ENCODE results near the gene VAMP2. TPM values are rescaled to one million over a fixed set of nuclear protein-coding genes. Genes with fewer than 3 reads are reported as not detected.

VAMP2 gene
- total RNA-seq, 1 donor from 2014 or later: 2.1 TPM

- Histone ChIP-seq H3K36me3 (ENCODE audit: control insufficient read depth, insufficient read depth, low read length) (no peaks in the 10 kb centered on the region), H3K27me3 (ENCODE audit: control insufficient read depth, insufficient read depth, low read length) (peaks cover 4% of the 10 kb centered on the region), H3K4me3 (ENCODE audit: low read depth, low read length) (peak overlapping the region; percentile 43)
- DNase-seq (ENCODE audit: low read depth) (no peak), FAIRE-seq (no peak)
- TF ChIP-seq CTCF (IDR thresholded peaks at IDR 0.05; ENCODE audit: insufficient read depth, low read length, severe bottlenecking): no peak
Measured at GRCh38 chr17:8117367-8117979, 45.3 kb downstream of the VAMP2 start.

DNA sequence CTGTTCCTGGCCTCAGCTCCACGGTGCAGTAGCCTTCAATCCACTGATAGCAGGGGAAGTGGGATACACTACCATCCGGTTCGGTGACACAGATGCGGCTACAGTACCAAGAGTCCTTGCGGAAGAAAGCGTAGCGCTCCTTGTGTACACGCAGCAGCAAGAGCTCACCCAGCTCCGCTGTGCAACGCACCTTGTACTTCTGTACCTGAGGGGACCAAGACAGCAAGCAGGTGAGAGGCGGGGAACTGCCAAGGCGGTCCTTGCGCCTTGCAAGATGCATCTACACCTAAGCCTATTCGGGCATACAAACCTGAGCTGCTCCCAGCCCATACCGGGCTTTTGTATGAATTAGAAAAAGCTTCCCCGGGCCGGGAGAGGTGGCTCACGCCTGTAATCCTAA, 46.0 kb downstream of the VAMP2 start:
- no peak for TF ChIP-seq CTCF (IDR thresholded peaks at IDR 0.05; ENCODE audit: insufficient read depth, low read length, severe bottlenecking)
- no peaks in the 10 kb centered on the region for H3K36me3 ChIP-seq (ENCODE audit: control insufficient read depth, insufficient read depth, low read length)
- H3K4me3 ChIP-seq (ENCODE audit: low read depth, low read length): no peak overlapping the region
- peaks cover 4% of the 10 kb centered on the region for H3K27me3 ChIP-seq (ENCODE audit: control insufficient read depth, insufficient read depth, low read length)
- DNase-seq (ENCODE audit: low read depth): no peak
- peak; percentile 32 for FAIRE-seq

- Histone ChIP-seq H3K36me3 (ENCODE audit: control insufficient read depth, insufficient read depth, low read length) (no peaks in the 10 kb centered on the region), H3K27me3 (ENCODE audit: control insufficient read depth, insufficient read depth, low read length) (peaks cover 3% of the 10 kb centered on the region), H3K4me3 (ENCODE audit: low read depth, low read length) (no peak overlapping the region)
- TF ChIP-seq CTCF (IDR thresholded peaks at IDR 0.05; ENCODE audit: insufficient read depth, low read length, severe bottlenecking): no peak
- DNase-seq (ENCODE audit: low read depth): no peak
- FAIRE-seq: no peak
Measured at GRCh38 chr17:8110907-8111306, 51.8 kb downstream of the VAMP2 start.

DNA sequence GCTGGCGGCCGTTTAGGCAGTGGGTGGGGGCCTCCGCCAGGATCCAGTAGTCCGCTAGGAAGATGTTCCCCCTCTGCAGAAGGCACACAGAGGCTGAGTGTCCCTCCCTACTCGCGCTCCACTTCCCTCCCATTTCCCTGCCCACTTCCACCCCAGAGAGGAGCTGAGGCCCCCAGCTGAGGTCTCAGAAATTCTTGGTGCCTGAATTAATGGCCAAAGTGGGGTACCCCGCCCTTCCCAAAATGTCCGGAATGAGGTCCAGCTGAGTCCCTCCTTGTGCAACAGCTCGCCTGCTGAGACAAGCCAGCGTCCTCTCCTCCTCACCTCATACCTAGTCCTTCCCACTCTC, 52.3 kb downstream of the VAMP2 start:
- H3K27me3 ChIP-seq (ENCODE audit: control insufficient read depth, insufficient read depth, low read length): peaks cover 3% of the 10 kb centered on the region
- FAIRE-seq (no peak), DNase-seq (ENCODE audit: low read depth) (no peak)
- no peak for TF ChIP-seq CTCF (IDR thresholded peaks at IDR 0.05; ENCODE audit: insufficient read depth, low read length, severe bottlenecking)
- no peaks in the 10 kb centered on the region for H3K36me3 ChIP-seq (ENCODE audit: control insufficient read depth, insufficient read depth, low read length)
- no peak overlapping the region for H3K4me3 ChIP-seq (ENCODE audit: low read depth, low read length)

DNA sequence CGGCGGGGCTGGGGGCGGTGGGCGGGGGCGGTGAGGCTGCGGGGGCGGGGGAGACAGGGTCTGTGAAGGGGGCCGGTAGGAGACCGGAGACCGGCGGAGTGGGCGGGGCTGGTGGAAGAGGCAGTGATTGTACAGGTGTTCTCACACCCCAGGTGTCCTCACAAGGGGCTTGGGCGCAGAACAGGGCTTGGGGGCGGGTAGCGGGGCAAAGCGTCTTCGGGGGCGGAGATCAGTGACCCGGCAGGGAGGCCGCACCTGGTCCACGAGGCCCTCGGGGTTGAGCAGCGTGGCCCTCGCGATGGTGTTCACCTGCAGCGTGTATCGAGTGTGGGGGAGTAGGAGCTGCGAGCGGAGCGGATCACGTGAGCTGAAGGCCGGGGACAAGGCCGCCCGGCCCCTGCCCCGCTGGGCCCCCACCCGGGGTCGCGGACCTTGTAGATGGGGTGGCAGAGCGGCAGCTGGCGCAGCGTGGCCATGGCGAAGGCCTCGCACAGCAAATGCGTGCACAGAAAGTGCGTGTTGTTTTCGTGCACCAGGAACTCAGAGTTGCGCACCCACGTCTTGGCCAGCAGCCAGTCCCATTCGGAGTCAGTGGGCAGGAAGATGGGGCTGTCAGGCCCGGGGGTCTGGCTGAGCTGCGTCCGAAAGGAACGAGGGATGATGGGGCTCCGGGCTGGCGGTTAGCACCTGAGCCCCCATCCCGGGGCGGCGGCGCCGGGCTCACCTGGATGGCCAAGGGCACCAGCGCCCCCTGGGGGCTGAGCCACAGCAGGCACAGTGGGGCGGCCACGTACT, 52.9 kb downstream of the VAMP2 start:
- Histone ChIP-seq H3K27me3 (ENCODE audit: control insufficient read depth, insufficient read depth, low read length) (peaks cover 3% of the 10 kb centered on the region), H3K36me3 (ENCODE audit: control insufficient read depth, insufficient read depth, low read length) (no peaks in the 10 kb centered on the region), H3K4me3 (ENCODE audit: low read depth, low read length) (peak overlapping the region; percentile 42)
- FAIRE-seq: no peak
- TF ChIP-seq CTCF (IDR thresholded peaks at IDR 0.05; ENCODE audit: insufficient read depth, low read length, severe bottlenecking): peak; percentile 96
- peak; percentile 42 for DNase-seq (ENCODE audit: low read depth)

Other genes starting within 250 kb of the VAMP2 start
- gene RNF227, start 246.7 kb downstream of the VAMP2 start, total RNA-seq: 7.8 and 8.2 TPM in 2 replicates
- gene KCNAB3, start 233.1 kb downstream of the VAMP2 start, total RNA-seq: 0.79 and 0.90 TPM in 2 replicates
- gene TRAPPC1, start 231.0 kb downstream of the VAMP2 start, total RNA-seq: 16.8 and 27.9 TPM in 2 replicates
- 8.2 and 12.2 TPM in 2 replicates for gene CNTROB, start 230.7 kb downstream of the VAMP2 start, total RNA-seq
- gene GUCY2D, start 160.3 kb downstream of the VAMP2 start, total RNA-seq: 0.13 TPM in 1 of 2 replicates, not detected in the other
- 5.8 and 20.6 TPM in 2 replicates for gene ALOX15B, start 123.9 kb downstream of the VAMP2 start, total RNA-seq
- 0.26 and 2.0 TPM in 2 replicates for gene ALOX12B, start 75.2 kb downstream of the VAMP2 start, total RNA-seq
- 1.3 and 2.0 TPM in 2 replicates for gene ALOXE3, start 44.4 kb downstream of the VAMP2 start, total RNA-seq
- gene HES7, start 38.8 kb downstream of the VAMP2 start, total RNA-seq: 0.13 and 1.3 TPM in 2 replicates
- gene PER1, start 10.5 kb downstream of the VAMP2 start, total RNA-seq: 21.9 and 26.4 TPM in 2 replicates
- gene TMEM107, start 13.4 kb upstream of the VAMP2 start, total RNA-seq: 20.2 and 24.2 TPM in 2 replicates
- gene BORCS6, start 27.2 kb upstream of the VAMP2 start, total RNA-seq: 6.5 and 6.8 TPM in 2 replicates
- gene AURKB, start 47.6 kb upstream of the VAMP2 start, total RNA-seq: 0.64 and 1.6 TPM in 2 replicates
- gene CTC1, start 85.1 kb upstream of the VAMP2 start, total RNA-seq: 2.9 and 5.6 TPM in 2 replicates
- gene PFAS, start 86.3 kb upstream of the VAMP2 start, total RNA-seq: 5.8 and 9.5 TPM in 2 replicates
- 11.1 and 11.8 TPM in 2 replicates for gene RANGRF, start 125.7 kb upstream of the VAMP2 start, total RNA-seq
- 0.26 and 0.38 TPM in 2 replicates for gene SLC25A35, start 132.5 kb upstream of the VAMP2 start, total RNA-seq
- gene ARHGEF15, start 147.3 kb upstream of the VAMP2 start, total RNA-seq: not detected in 2 replicates
- not detected in 2 replicates for gene ODF4, start 176.9 kb upstream of the VAMP2 start, total RNA-seq
- gene RPL26, start 220.2 kb upstream of the VAMP2 start, total RNA-seq: 6,352 and 10,136 TPM in 2 replicates
- gene RNF222, start 234.9 kb upstream of the VAMP2 start, total RNA-seq: under 0.01 and 0.38 TPM in 2 replicates

All from bronchial epithelial cell (primary cell).